ENCODE data around the gene EPHB6. TPM values are rescaled to one million over a fixed set of nuclear protein-coding genes. Genes with fewer than 3 reads are reported as not detected.

EPHB6 gene
- total RNA-seq, 1 donor from 2014 or later, result 3.3 TPM

DNA sequence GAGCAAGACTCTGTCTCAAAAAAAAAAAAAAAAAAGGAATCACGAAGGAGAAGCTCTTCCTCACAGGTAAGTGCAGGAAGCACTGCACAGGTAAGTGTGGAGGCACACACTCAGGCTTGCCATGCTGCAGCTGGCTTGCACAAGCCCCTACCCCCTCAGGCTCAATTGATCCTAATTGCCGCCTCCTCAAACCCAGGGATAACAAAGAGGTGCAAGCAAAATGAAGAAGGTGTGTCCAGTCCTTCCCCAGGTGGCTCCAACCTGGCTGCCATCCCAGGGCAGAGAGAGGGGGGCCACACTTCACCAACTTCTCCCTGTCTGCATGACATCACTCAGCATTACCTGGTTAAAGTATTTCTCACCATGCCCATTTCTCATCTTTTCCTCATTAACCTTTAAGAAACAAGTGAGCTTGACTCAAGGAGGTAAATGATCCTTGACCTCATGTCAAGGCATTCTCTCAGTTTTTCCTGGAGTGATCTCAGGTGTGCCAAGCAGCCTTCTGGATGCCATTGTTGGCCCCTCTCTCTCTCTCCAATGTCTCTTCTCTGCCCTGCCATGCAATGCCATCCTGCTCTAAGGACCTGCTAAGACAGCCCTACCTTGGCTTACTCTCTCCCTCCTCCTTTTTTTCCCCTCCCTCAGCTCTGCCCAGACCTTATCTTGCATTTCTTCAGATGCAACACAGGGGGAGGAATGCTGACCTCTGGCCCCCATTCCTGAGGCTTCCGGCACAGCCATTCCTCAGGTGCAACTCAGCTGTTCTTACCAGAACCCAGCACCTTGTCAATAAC, 43.7 kb downstream of the EPHB6 start:
- Histone ChIP-seq H3K36me3 (ENCODE audit: control insufficient read depth, insufficient read depth, low read length) (no peaks in the 10 kb centered on the region), H3K27me3 (ENCODE audit: control insufficient read depth, insufficient read depth, low read length) (no peaks in the 10 kb centered on the region), H3K4me3 (ENCODE audit: low read depth, low read length) (no peak overlapping the region)
- DNase-seq (ENCODE audit: low read depth), result no peak
- TF ChIP-seq CTCF (IDR thresholded peaks at IDR 0.05; ENCODE audit: insufficient read depth, low read length, poor library complexity, severe bottlenecking), result no peak

DNA sequence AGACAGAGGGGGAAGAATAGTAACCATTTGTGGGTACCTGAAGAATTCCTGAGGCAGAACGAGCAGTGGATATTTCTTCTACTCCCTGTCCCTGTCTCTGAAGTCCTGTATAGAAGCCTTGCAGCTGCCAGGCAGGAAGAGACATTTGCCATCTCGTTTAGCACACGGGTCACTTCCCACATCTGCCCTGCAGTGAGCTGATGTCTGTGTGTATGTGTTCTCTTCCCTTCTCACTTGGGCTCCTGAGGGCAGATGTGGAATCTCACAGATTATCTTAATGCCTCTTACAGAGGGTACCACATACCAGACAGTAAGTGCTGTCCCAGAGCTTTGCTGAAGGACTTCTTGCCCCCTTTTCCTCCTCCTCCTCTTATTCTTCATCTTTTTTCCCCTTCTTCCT, 44.8 kb downstream of the EPHB6 start:
- no peak overlapping the region for H3K4me3 ChIP-seq (ENCODE audit: low read depth, low read length)
- no peak for DNase-seq (ENCODE audit: low read depth)
- no peaks in the 10 kb centered on the region for H3K27me3 ChIP-seq (ENCODE audit: control insufficient read depth, insufficient read depth, low read length)
- H3K36me3 ChIP-seq (ENCODE audit: control insufficient read depth, insufficient read depth, low read length), result no peaks in the 10 kb centered on the region
- TF ChIP-seq CTCF (IDR thresholded peaks at IDR 0.05; ENCODE audit: insufficient read depth, low read length, poor library complexity, severe bottlenecking), result no peak

DNA sequence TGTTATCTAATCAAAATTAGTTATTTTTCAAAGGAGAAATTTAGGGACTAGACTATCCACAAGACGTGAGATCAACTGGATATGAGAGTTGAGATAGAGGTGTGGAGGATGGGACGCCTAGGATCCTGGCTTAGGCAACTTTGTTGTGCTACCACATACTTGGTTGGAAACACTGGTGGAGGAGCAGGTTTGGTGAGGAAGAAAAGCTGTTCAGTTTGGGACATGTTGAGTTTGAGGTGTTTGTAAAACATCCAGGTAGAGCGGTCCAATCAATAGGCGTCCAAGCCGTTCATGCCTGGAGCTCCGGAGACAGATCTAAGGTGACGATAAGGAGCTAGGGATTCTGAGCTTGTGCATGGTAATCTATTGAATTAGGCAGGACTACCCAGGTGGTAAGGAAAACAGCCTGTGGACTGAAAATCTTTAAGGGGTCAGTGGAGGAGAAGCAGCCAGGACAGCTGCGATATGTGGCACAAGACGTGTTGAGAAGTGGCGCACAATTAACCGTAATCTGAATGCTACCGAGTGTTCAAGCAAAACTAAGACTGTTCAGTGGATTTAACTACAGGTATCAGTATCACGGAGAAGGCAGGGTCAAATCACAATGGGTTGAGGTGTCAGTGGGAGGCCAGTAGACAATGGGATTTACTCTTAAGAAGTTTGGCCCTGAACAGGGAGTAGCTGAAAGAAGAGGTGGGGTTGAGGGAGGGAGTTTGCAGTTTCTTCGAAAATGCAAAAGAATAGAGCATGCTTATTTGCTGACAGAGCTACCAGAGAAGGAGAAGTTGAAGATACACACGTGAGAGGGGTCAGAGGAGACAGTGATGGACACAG, 46.8 kb downstream of the EPHB6 start:
- H3K4me3 ChIP-seq (ENCODE audit: low read depth, low read length), result no peak overlapping the region
- TF ChIP-seq CTCF (IDR thresholded peaks at IDR 0.05; ENCODE audit: insufficient read depth, low read length, poor library complexity, severe bottlenecking), result no peak
- H3K36me3 ChIP-seq (ENCODE audit: control insufficient read depth, insufficient read depth, low read length), result no peaks in the 10 kb centered on the region
- no peak for DNase-seq (ENCODE audit: low read depth)
- no peaks in the 10 kb centered on the region for H3K27me3 ChIP-seq (ENCODE audit: control insufficient read depth, insufficient read depth, low read length)

DNA sequence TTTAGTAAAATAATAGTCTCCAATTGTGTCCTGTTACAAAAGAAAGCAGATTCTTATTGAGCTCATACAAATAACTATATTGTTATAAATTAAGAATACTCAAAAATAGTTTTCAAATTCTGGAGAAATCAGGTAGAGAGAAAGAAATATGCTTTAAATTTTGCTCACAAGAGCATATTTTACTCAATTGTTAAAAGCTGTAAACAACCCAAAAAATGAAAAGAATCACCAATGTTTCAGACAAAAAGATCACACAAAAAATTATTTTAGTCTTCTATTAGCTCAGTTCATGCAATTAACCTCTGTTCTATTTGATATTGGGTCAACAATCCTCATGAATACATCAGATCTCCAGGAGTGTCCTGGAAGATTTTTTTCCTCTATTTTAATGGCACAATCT, 49.3 kb downstream of the EPHB6 start:
- no peaks in the 10 kb centered on the region for H3K27me3 ChIP-seq (ENCODE audit: control insufficient read depth, insufficient read depth, low read length)
- H3K36me3 ChIP-seq (ENCODE audit: control insufficient read depth, insufficient read depth, low read length), result no peaks in the 10 kb centered on the region
- no peak overlapping the region for H3K4me3 ChIP-seq (ENCODE audit: low read depth, low read length)
- no peak for DNase-seq (ENCODE audit: low read depth)
- TF ChIP-seq CTCF (IDR thresholded peaks at IDR 0.05; ENCODE audit: insufficient read depth, low read length, poor library complexity, severe bottlenecking), result no peak

DNA sequence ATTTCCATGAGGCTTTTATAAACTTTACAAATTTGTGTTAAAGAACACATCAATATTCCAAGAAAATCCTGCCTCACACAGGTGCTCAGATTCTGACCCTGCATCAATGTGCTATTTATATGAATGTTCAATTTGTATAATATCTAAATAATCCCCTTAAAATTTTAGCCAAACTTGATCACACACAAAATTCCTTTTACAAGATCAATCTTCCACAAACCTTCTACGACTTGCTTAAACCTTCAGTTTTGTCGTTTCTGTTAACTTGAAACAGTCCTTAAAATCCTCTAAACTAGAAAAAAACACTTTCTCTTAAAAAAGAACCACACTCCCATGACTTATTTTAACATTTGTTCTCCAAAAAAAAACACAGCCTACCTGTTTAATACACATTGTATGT, 50.9 kb downstream of the EPHB6 start:
- no peak for DNase-seq (ENCODE audit: low read depth)
- TF ChIP-seq CTCF (IDR thresholded peaks at IDR 0.05; ENCODE audit: insufficient read depth, low read length, poor library complexity, severe bottlenecking), result no peak
- Histone ChIP-seq H3K4me3 (ENCODE audit: low read depth, low read length) (no peak overlapping the region), H3K36me3 (ENCODE audit: control insufficient read depth, insufficient read depth, low read length) (no peaks in the 10 kb centered on the region), H3K27me3 (ENCODE audit: control insufficient read depth, insufficient read depth, low read length) (no peaks in the 10 kb centered on the region)

All from kidney epithelial cell (primary cell).